ENCODE results near the gene ZNF474. TPM values are rescaled to one million over a fixed set of nuclear protein-coding genes. Genes with fewer than 3 reads are reported as not detected.

ZNF474 gene
- total RNA-seq, 6 experiments from 2014 or later = 0.10 to 0.28 (median 0.16) TPM; not detected in 1

DNA sequence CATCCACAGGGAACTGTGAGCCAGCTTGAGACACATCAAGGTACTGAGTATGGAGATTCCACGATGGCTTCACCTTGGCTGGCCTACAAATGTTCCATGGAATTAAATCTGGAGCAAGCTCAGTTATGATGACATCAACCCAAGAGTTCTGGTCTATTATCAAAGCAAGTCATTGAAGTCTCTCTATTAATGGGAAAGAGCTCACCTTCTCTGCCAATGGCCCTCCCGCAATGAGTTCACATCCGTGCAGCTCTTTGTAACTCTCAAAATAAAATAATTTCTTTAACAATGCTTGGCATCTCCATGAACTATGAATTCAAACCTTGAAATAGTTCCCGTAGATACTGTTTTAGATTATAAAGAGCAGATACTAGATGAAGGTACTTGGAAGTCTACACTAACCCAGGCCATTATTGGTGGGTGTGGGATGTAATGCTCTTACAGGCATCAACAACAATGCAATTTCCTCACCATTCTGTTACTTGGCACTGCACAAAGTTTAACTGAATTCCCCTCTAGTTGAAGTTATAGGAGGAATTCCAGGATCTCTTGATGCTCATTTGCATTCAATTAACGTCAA is 55.4 kb downstream of the ZNF474 start:
- Mint-ChIP-seq H3K27ac (no peak overlapping the region; the same call in 1 of the 2 replicates), H3K9me3 (no peaks in the 10 kb centered on the region), H3K27me3 (ENCODE audit: insufficient read depth) (peaks cover 1% of the 10 kb centered on the region; the same call in 1 of the 2 replicates), H3K4me1 (ENCODE audit: low read depth) (peaks cover 55% of the 10 kb centered on the region), H3K4me3 (no peak overlapping the region), H3K36me3 (ENCODE audit: low read depth) (no peaks in the 10 kb centered on the region)
- DNase-seq = no peak
- TF ChIP-seq, protein P1, sequence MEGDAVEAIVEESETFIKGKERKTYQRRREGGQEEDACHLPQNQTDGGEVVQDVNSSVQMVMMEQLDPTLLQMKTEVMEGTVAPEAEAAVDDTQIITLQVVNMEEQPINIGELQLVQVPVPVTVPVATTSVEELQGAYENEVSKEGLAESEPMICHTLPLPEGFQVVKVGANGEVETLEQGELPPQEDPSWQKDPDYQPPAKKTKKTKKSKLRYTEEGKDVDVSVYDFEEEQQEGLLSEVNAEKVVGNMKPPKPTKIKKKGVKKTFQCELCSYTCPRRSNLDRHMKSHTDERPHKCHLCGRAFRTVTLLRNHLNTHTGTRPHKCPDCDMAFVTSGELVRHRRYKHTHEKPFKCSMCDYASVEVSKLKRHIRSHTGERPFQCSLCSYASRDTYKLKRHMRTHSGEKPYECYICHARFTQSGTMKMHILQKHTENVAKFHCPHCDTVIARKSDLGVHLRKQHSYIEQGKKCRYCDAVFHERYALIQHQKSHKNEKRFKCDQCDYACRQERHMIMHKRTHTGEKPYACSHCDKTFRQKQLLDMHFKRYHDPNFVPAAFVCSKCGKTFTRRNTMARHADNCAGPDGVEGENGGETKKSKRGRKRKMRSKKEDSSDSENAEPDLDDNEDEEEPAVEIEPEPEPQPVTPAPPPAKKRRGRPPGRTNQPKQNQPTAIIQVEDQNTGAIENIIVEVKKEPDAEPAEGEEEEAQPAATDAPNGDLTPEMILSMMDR (IDR thresholded peaks at IDR 0.05) = no peak

DNA sequence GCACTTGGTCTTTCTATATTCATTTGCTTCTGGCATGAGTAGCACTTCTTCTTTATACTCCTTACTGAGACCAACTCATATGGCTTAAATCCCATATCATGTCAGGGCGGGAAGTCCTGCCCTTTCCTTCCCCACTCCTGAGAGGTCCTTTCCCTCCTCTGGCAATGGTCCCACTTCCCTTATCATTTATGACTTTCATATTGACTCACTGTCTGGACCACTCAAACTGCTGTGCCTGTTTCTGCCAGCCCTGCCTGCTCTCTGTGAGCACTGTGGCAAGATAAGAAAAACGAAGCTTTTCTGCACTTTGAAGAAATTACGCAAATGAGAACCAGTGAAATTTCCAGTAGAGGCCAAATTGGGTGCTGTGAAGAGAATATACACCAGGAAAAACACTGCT is 58.1 kb downstream of the ZNF474 start:
- Mint-ChIP-seq H3K4me3 (no peak overlapping the region), H3K27ac (no peak overlapping the region), H3K36me3 (ENCODE audit: low read depth) (no peaks in the 10 kb centered on the region), H3K4me1 (ENCODE audit: low read depth) (peaks cover 30% of the 10 kb centered on the region), H3K27me3 (ENCODE audit: insufficient read depth) (peaks cover 3% of the 10 kb centered on the region), H3K9me3 (no peaks in the 10 kb centered on the region)
- TF ChIP-seq, protein P1 (IDR thresholded peaks at IDR 0.05) = no peak
- no peak for DNase-seq

DNA sequence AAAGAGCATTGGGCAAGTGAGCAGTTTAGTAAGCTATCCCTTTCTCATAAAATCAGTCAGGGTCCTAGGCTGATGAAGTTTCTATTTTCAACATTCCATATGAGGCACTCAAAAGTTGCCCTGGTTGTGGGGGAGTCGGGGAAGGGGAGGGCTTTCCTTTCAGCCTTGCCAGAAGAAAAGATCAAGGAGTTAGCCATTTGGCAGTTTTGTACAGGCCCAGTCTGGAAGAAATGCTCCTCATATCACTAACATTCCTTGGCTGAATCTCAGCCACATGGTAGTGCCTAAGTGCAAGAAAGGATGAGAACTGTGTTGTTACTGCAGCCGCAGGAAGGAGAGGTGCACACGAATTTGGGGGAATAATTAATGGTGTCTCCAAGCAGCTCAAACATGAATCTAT is 60.8 kb downstream of the ZNF474 start:
- H3K36me3 Mint-ChIP-seq (ENCODE audit: low read depth) = no peaks in the 10 kb centered on the region
- no peak overlapping the region for H3K27ac Mint-ChIP-seq
- TF ChIP-seq, protein P1 (IDR thresholded peaks at IDR 0.05) = no peak

DNA sequence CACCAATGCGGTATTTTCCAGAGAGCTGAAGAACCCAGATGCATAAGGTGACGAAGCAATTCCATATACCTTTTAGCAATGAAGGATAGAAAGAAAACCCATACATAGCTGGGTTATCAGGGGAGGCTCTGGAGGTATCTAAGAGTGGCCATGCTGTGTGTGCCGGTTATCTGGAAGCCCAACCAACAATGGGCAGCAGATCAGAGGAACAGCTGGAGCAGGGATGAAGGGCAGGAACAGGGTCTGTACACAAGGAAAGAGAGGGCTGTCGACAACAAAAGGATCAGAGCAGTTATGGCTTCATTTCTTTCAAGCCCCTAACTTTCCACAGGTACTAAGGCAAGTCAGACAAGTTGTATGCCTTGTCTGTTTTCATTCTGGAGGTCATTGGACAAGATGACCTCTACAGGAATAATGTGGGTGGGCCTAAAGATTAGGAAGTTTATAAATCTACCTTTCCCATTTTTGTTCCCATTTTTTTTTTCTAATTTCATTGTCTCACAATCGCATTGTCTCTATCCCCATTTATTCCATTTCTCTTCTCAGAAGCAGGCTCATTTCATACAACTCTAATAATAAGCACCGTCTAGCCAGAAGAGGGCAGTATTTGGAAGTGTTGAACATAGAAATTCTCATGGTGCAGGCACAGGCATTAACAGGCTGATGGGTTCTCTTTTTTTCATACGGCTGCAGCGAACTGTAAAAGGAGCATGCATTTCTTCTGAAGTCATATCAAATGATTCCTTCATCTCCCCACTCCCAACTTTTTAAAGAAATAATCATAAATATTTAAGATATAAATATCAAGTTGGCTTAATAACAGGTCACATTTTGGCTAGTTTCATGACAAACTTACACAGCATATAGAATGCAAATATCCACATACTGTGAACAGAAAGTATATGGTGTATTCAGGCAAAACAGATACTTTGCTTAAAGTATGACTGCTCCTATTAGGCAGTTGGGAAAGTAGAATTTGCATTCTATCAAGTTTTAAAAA is 63.5 kb downstream of the ZNF474 start:
- H3K4me1 Mint-ChIP-seq (ENCODE audit: low read depth) = no peaks in the 10 kb centered on the region
- H3K9me3 Mint-ChIP-seq = no peaks in the 10 kb centered on the region
- peak; percentile 74 for DNase-seq
- TF ChIP-seq, protein P1 (IDR thresholded peaks at IDR 0.05) = peak; percentile 86
- H3K27me3 Mint-ChIP-seq (ENCODE audit: insufficient read depth) = peaks cover 3% of the 10 kb centered on the region; the same call in 1 of the 2 replicates
- no peak overlapping the region for H3K27ac Mint-ChIP-seq
- H3K4me3 Mint-ChIP-seq = no peak overlapping the region
- H3K36me3 Mint-ChIP-seq (ENCODE audit: low read depth) = no peaks in the 10 kb centered on the region

More for the DNA sequence above, 60.8 kb downstream of the ZNF474 start:
- Mint-ChIP-seq H3K9me3 (no peaks in the 10 kb centered on the region), H3K4me1 (ENCODE audit: low read depth) (peaks cover 7% of the 10 kb centered on the region), H3K27me3 (ENCODE audit: insufficient read depth) (peaks cover 3% of the 10 kb centered on the region), H3K4me3 (no peak overlapping the region)
- DNase-seq = no peak

DNA sequence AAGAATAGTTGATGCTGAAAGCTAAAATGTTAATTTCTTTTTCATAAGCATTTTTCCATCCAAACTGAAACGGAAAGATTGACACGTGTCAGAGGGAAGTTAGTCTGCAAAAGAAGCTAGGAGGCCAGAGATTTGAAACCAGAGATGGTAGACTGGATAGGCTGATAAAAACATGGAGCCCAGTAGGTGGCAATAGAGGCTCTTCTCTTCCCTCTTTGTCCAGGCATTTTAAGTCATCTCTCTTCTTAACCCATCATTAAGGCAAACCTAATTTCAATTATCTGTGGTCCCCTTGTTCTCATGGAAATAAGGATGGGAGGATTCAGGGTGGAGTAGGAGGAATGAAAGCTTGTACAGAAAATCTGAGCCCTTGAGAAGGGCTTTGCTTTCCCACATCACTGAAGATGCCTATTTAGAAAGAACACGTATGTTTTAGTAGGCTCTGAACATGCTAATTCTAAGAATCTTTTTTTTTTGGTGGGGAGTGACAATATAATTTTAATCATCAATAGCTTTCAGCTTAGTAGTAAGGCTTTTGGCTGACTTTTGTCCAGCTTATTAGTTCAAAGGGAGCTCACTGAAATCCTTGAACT is 66.6 kb downstream of the ZNF474 start:
- Mint-ChIP-seq H3K27me3 (ENCODE audit: insufficient read depth) (peaks cover 3% of the 10 kb centered on the region; the same call in 1 of the 2 replicates), H3K36me3 (ENCODE audit: low read depth) (no peaks in the 10 kb centered on the region), H3K9me3 (no peaks in the 10 kb centered on the region), H3K27ac (no peak overlapping the region), H3K4me3 (no peak overlapping the region), H3K4me1 (ENCODE audit: low read depth) (no peaks in the 10 kb centered on the region)
- DNase-seq = peak; percentile 38
- TF ChIP-seq, protein P1 (IDR thresholded peaks at IDR 0.05) = peak; percentile 83
